Keratinocyte (primary cell): ENCODE measurements around the gene KBTBD6. TPM values are rescaled to one million over a fixed set of nuclear protein-coding genes. Genes with fewer than 3 reads are reported as not detected.

ENCODE experiments used
- DNase-seq: peaks from one replicate; pipeline ENCODE4 v3.0.0-alpha.2; 2011; ENCODE audit warnings: low read depth, missing footprints, low spot score
- FAIRE-seq: peaks from 2 replicates; lab custom pipeline; 2011; peaks lifted over from hg19 to GRCh38; lab: Jason Lieb, UNC
- H2AFZ ChIP-seq: 2 replicates; pipeline ENCODE4 v1.6.0; 2012; ENCODE audit warnings: low read length, control low read depth, inconsistent platforms; ENCODE audit not compliant: control insufficient read depth
- H3K27ac ChIP-seq: 2 replicates; pipeline ENCODE4 v1.5.1; 2011; ENCODE audit warnings: low read length; ENCODE audit not compliant: control insufficient read depth, insufficient read depth
- H3K27me3 ChIP-seq: 3 replicates; pipeline ENCODE4 v1.6.0; 2011; ENCODE audit warnings: low read length; ENCODE audit not compliant: control insufficient read depth, insufficient read depth; ENCODE audit errors: extremely low read depth
- H3K36me3 ChIP-seq, 2 experiments: 2 replicates in 1 of 2; 3 replicates in 1 of 2; pipeline ENCODE4 v1.5.1; 2011; ENCODE audit warnings: low read length in 2 of 2, mild to moderate bottlenecking in 1 of 2; ENCODE audit not compliant: control insufficient read depth in 2 of 2, insufficient read depth in 2 of 2; ENCODE audit errors: extremely low read depth in 1 of 2
- H3K4me1 ChIP-seq: 3 replicates; pipeline ENCODE4 v1.5.1; 2011; ENCODE audit warnings: low read length; ENCODE audit not compliant: control insufficient read depth, insufficient read depth; ENCODE audit errors: extremely low read depth
- H3K4me2 ChIP-seq: 3 replicates; pipeline ENCODE4 v1.6.0; 2011; ENCODE audit warnings: low read depth, low read length; ENCODE audit not compliant: control insufficient read depth, insufficient read depth; ENCODE audit errors: extremely low read depth
- H3K4me3 ChIP-seq, 3 experiments: fragments of 200-600 bp in 1 of 3; sonication (generic) in 1 of 3; 2 replicates in 2 of 3; 3 replicates in 1 of 3; pipeline ENCODE4 v1.5.1; 2011 to 2016; ENCODE audit warnings: low read length in 3 of 3, mild to moderate bottlenecking in 3 of 3, control low read depth in 2 of 3, inconsistent platforms in 1 of 3, low read depth in 1 of 3, mixed read lengths in 1 of 3, mixed run types in 1 of 3, moderate library complexity in 1 of 3; ENCODE audit not compliant: control insufficient read depth in 2 of 3, insufficient read depth in 2 of 3; ENCODE audit errors: extremely low read depth in 1 of 3
- H3K79me2 ChIP-seq: 2 replicates; pipeline ENCODE4 v1.6.0; 2012; ENCODE audit warnings: low read length; ENCODE audit not compliant: control insufficient read depth, insufficient read depth
- H3K9ac ChIP-seq: 3 replicates; pipeline ENCODE4 v1.6.0; 2011; ENCODE audit warnings: low read length; ENCODE audit not compliant: control insufficient read depth, insufficient read depth; ENCODE audit errors: extremely low read depth
- H3K9me1 ChIP-seq: 3 replicates; pipeline ENCODE4 v1.6.0; 2011; ENCODE audit warnings: low read length; ENCODE audit not compliant: control insufficient read depth, insufficient read depth; ENCODE audit errors: extremely low read depth
- H3K9me3 ChIP-seq: 2 replicates; pipeline ENCODE4 v1.5.1; 2012; ENCODE audit warnings: low read depth, low read length; ENCODE audit not compliant: control insufficient read depth
- H4K20me1 ChIP-seq: 3 replicates; pipeline ENCODE4 v1.6.0; 2011; ENCODE audit warnings: low read length; ENCODE audit not compliant: control insufficient read depth, insufficient read depth; ENCODE audit errors: extremely low read depth
- EZH2 ChIP-seq: IDR thresholded peaks from one replicate; pipeline ENCODE4 v1.6.1; 2012; ENCODE audit warnings: inconsistent platforms, mild to moderate bottlenecking, low read length, moderate library complexity
- dilution Hi-C: fragments of 300-500 bp; cut with MboI; formaldehyde crosslinking; loops from one replicate; pipeline ENCODE4 v1.7.0; 2020; ENCODE audit warnings: low sequenced_read_pairs; ENCODE audit not compliant: extremely low pct_ligation_motif_present
- polyA plus RNA-seq, 5 experiments: library from polyadenylated mRNA; depleted of rRNA in 3 of 5; stranded (reverse) in 3 of 5; stranded (forward) in 1 of 5; unstranded in 1 of 5; fragments of >200 nt; gene quantifications; 1 replicate in 1 of 5; 2 replicates in 3 of 5; 3 replicates in 1 of 5; pipeline versions ENCODE4 v1.2.1 to v1.2.3, GENCODE V29; 2011 to 2012; ENCODE audit warnings: missing spikeins in 2 of 5, low read depth in 1 of 5, low replicate concordance in 1 of 5
- TF ChIP-seq, protein P1 (sequence below), 3 experiments: IDR thresholded peaks in 1 of 3; conservative IDR thresholded peaks in 1 of 3; optimal IDR thresholded peaks in 1 of 3; 2 replicates in 2 of 3; 3 replicates in 1 of 3; pipeline versions ENCODE3 to v1.5.1; 2011; ENCODE audit warnings: low read length in 3 of 3, mild to moderate bottlenecking in 3 of 3, moderate library complexity in 2 of 3, control low read depth in 1 of 3, inconsistent platforms in 1 of 3; ENCODE audit not compliant: insufficient read depth in 2 of 3; ENCODE audit errors: extremely low read depth in 1 of 3

Gene KBTBD6
- polyA plus RNA-seq, 1 donor (not counting 4 experiments of a cell fraction or from before 2014, with no cell fraction given) = 4.9 TPM

DNA sequence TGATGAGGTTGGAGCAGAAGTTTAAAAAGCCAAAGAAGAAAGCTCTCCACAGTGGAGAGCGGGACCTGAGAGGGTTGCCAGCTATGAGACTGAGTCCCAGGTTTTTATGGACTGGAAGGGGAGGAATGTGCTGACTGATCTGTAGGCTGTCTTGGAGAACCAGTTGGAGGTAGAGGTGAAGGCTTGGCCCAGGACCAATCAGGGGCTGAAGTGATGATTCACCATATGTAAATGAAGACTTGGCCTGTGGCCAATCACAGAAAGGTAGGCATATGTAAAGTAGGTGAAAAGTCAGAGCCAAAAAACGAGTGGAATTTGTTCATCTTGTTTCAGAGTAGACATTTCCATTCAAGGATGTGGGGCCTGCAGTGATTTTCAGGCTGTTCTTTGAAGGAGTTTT is 17.5 kb upstream of the KBTBD6 start:
- H3K4me1 ChIP-seq = peaks cover 11% of the 10 kb centered on the region
- FAIRE-seq (no peak), DNase-seq (no peak)
- no peak for TF ChIP-seq EZH2
- TF ChIP-seq, protein P1, sequence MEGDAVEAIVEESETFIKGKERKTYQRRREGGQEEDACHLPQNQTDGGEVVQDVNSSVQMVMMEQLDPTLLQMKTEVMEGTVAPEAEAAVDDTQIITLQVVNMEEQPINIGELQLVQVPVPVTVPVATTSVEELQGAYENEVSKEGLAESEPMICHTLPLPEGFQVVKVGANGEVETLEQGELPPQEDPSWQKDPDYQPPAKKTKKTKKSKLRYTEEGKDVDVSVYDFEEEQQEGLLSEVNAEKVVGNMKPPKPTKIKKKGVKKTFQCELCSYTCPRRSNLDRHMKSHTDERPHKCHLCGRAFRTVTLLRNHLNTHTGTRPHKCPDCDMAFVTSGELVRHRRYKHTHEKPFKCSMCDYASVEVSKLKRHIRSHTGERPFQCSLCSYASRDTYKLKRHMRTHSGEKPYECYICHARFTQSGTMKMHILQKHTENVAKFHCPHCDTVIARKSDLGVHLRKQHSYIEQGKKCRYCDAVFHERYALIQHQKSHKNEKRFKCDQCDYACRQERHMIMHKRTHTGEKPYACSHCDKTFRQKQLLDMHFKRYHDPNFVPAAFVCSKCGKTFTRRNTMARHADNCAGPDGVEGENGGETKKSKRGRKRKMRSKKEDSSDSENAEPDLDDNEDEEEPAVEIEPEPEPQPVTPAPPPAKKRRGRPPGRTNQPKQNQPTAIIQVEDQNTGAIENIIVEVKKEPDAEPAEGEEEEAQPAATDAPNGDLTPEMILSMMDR (optimal IDR thresholded peaks at IDR 0.05 in 1 of 3, IDR thresholded peaks at IDR 0.05 in 1 of 3, conservative IDR thresholded peaks at IDR 0.05 in 1 of 3; ENCODE audit: extremely low read depth in 1 of 3, insufficient read depth in 2 of 3, low read length in 3 of 3) = no peak
- no peak overlapping the region for H3K9ac ChIP-seq
- H3K27me3 ChIP-seq = no peaks in the 10 kb centered on the region
- H3K4me3 ChIP-seq = no peak overlapping the region
- no peaks in the 10 kb centered on the region for H3K79me2 ChIP-seq
- no peaks in the 10 kb centered on the region for H3K9me1 ChIP-seq
- H4K20me1 ChIP-seq = no peaks in the 10 kb centered on the region
- peaks cover 0 to 6% of the 10 kb centered on the region in 2 experiments for H3K36me3 ChIP-seq
- no peak overlapping the region for H3K27ac ChIP-seq
- H2AFZ ChIP-seq = no peak overlapping the region
- dilution Hi-C loops = no loop called here
- H3K4me2 ChIP-seq = no peak overlapping the region
- H3K9me3 ChIP-seq = peaks cover 25% of the 10 kb centered on the region

- Histone ChIP-seq H3K9ac (no peak overlapping the region), H3K79me2 (no peaks in the 10 kb centered on the region), H3K9me1 (no peaks in the 10 kb centered on the region), H3K36me3 (peaks cover 0 to 6% of the 10 kb centered on the region in 2 experiments), H2AFZ (no peak overlapping the region), H3K27me3 (no peaks in the 10 kb centered on the region), H3K4me1 (peaks cover 15% of the 10 kb centered on the region), H3K4me3 (no peak overlapping the region), H3K9me3 (peaks cover 25% of the 10 kb centered on the region), H4K20me1 (no peaks in the 10 kb centered on the region), H3K27ac (no peak overlapping the region), H3K4me2 (no peak overlapping the region)
- DNase-seq = no peak
- no peak for TF ChIP-seq EZH2
- TF ChIP-seq, protein P1 (optimal IDR thresholded peaks at IDR 0.05 in 1 of 3, IDR thresholded peaks at IDR 0.05 in 1 of 3, conservative IDR thresholded peaks at IDR 0.05 in 1 of 3; ENCODE audit: extremely low read depth in 1 of 3, insufficient read depth in 2 of 3, low read length in 3 of 3) = no peak
- dilution Hi-C loops = no loop called here
- peak; percentile 23 for FAIRE-seq
These were observed 16.0 kb upstream of the KBTBD6 start for GRCh38 chr13:41148419-41149283.
